Naive thymus-derived CD4-positive, alpha-beta T cell (primary cell): ENCODE measurements around the gene ZDHHC14. TPM values are rescaled to one million over a fixed set of nuclear protein-coding genes. Genes with fewer than 3 reads are reported as not detected.

ENCODE experiments used
- ATAC-seq: fragments of 150-1000 bp; cut with Tn5 transposase; 2 replicates; pipeline ENCODE4 v1.10.0; 2021; ENCODE audit warnings: mild to moderate bottlenecking, moderate library complexity
- CTCF ChIA-PET: fragments of 350-600 bp; sonication (Branson Sonifier 250); formaldehyde crosslinking; loops from one replicate; lab custom pipeline; 2021; ENCODE audit warnings: antibody characterized with exemption; lab: Charles Lee
- POLR2A ChIA-PET: fragments of 350-600 bp; sonication (Branson Sonifier 250); formaldehyde crosslinking; loops from one replicate; lab custom pipeline; 2021; ENCODE audit warnings: antibody characterized with exemption, inconsistent platforms; lab: Charles Lee
- DNase-seq, 9 donors: peaks; one replicate each; pipeline versions ENCODE4 v3.0.0 to v3.0.0-alpha.2; 2020 to 2022; ENCODE audit warnings: mixed read lengths in 1 of 9
- H3K27ac ChIP-seq: one replicate; pipeline ENCODE4 v1.7.0; 2013; ENCODE audit warnings: mild to moderate bottlenecking, low read depth, low read length, moderate library complexity
- H3K27me3 ChIP-seq, 2 donors: one replicate each; pipeline ENCODE4 v1.7.0; 2013; ENCODE audit warnings: low read length in 2 of 2, mild to moderate bottlenecking in 2 of 2, moderate library complexity in 2 of 2; ENCODE audit not compliant: control insufficient read depth in 2 of 2, insufficient read depth in 2 of 2
- H3K36me3 ChIP-seq, 3 experiments: 1 replicate in 2 of 3; 2 replicates in 1 of 3; pipeline ENCODE4 v1.7.0; 2013; ENCODE audit warnings: low read length in 3 of 3, mild to moderate bottlenecking in 3 of 3, moderate library complexity in 1 of 3; ENCODE audit not compliant: insufficient read depth in 3 of 3, control insufficient read depth in 2 of 3
- H3K4me1 ChIP-seq, 2 donors: one replicate each; pipeline ENCODE4 v1.7.0; 2013; ENCODE audit warnings: low read length in 2 of 2, mild to moderate bottlenecking in 2 of 2, moderate library complexity in 1 of 2; ENCODE audit not compliant: control insufficient read depth in 2 of 2, insufficient read depth in 2 of 2
- H3K4me3 ChIP-seq: 2 replicates; pipeline ENCODE4 v1.7.0; 2013; ENCODE audit warnings: mild to moderate bottlenecking, low read length
- H3K9me3 ChIP-seq, 3 experiments: 1 replicate in 2 of 3; 2 replicates in 1 of 3; pipeline ENCODE4 v1.7.0; 2013; ENCODE audit warnings: low read length in 3 of 3; ENCODE audit not compliant: control insufficient read depth in 2 of 3
- H3K27ac Mint-ChIP-seq, 9 donors: one replicate each; pipeline ENCODE4 v1.8.0; 2020 to 2022; ENCODE audit warnings: mixed read lengths in 9 of 9, mild to moderate bottlenecking in 8 of 9, moderate library complexity in 5 of 9, inconsistent platforms in 2 of 9
- H3K27me3 Mint-ChIP-seq, 5 donors: one replicate each; pipeline ENCODE4 v1.8.0; 2021 to 2022; ENCODE audit warnings: mixed read lengths in 5 of 5, mild to moderate bottlenecking in 1 of 5
- H3K36me3 Mint-ChIP-seq, 5 donors: one replicate each; pipeline ENCODE4 v1.8.0; 2020 to 2022; ENCODE audit warnings: mixed read lengths in 5 of 5, mild to moderate bottlenecking in 3 of 5, inconsistent platforms in 1 of 5
- H3K4me1 Mint-ChIP-seq, 7 donors: one replicate each; pipeline ENCODE4 v1.8.0; 2020 to 2022; ENCODE audit warnings: mixed read lengths in 7 of 7, mild to moderate bottlenecking in 3 of 7, inconsistent platforms in 1 of 7
- H3K4me3 Mint-ChIP-seq, 10 donors: one replicate each; pipeline ENCODE4 v1.8.0; 2020 to 2022; ENCODE audit warnings: mild to moderate bottlenecking in 10 of 10, mixed read lengths in 10 of 10, moderate library complexity in 6 of 10, inconsistent platforms in 2 of 10
- H3K9me3 Mint-ChIP-seq, 11 donors: one replicate each; pipeline ENCODE4 v1.8.0; 2020 to 2022; ENCODE audit warnings: mixed read lengths in 11 of 11, mild to moderate bottlenecking in 4 of 11, inconsistent platforms in 1 of 11, moderate library complexity in 1 of 11
- intact Hi-C, 2 donors: fragments of 100-400 bp; cut with micrococcal nuclease; formaldehyde crosslinking; loops; one replicate each; pipeline ENCODE4 v1.15.1; 2023
- polyA plus RNA-seq, 2 donors: library from polyadenylated mRNA; unstranded; fragments of 300-500 nt; fragmentation: Illumina TruSeq; gene quantifications; one replicate each; pipeline ENCODE4 v1.2.3, GENCODE V29; 2021
- total RNA-seq, 6 experiments: library from RNA in 5 of 6; stranded (reverse) in 5 of 6; gene quantifications; 1 replicate in 5 of 6; 2 replicates in 1 of 6; pipeline ENCODE4 v1.2.3 and lab custom pipeline; 2021 to 2026

Gene ZDHHC14
- total and polyA plus RNA-seq, 7 experiments from 2014 or later, result 0.13 to 18.2 (median 0.95) TPM

GRCh38 chr6:157635388-157636244 is 254.6 kb downstream of the ZDHHC14 start:
- DNase-seq, result no peak
- Mint-ChIP-seq H3K4me3 (no peak overlapping the region), H3K9me3 (no peaks in the 10 kb centered on the region), H3K27ac (no peak overlapping the region), H3K4me1 (peaks cover 0 to 7% (median 0%) of the 10 kb centered on the region in 7 donors), H3K27me3 (peaks cover 0 to 11% (median 0%) of the 10 kb centered on the region in 5 donors), H3K36me3 (peaks cover 0 to 4% (median 0%) of the 10 kb centered on the region in 5 donors)
- POLR2A ChIA-PET, result no interaction called here
- Histone ChIP-seq H3K27me3 (no peaks in the 10 kb centered on the region), H3K27ac (no peak overlapping the region), H3K9me3 (no peaks in the 10 kb centered on the region), H3K4me3 (no peak overlapping the region), H3K4me1 (no peaks in the 10 kb centered on the region), H3K36me3 (no peaks in the 10 kb centered on the region)
- CTCF ChIA-PET, result interaction anchor here (0.8 kb wide), 1 partner anchor 21 kb away, joined by 3 read pairs; no protein-coding TSS in a partner anchor
- no peak for ATAC-seq
- intact Hi-C loops, result no loop called here

GRCh38 chr6:157637516-157637915 is 256.5 kb downstream of the ZDHHC14 start:
- CTCF ChIA-PET, result no interaction called here

GRCh38 chr6:157637941-157638662 is 257.1 kb downstream of the ZDHHC14 start:
- Histone ChIP-seq H3K27ac (no peak overlapping the region), H3K4me1 (no peaks in the 10 kb centered on the region), H3K27me3 (no peaks in the 10 kb centered on the region), H3K36me3 (no peaks in the 10 kb centered on the region), H3K9me3 (no peaks in the 10 kb centered on the region), H3K4me3 (no peak overlapping the region)
- Mint-ChIP-seq H3K9me3 (peaks cover 0 to 2% (median 0%) of the 10 kb centered on the region in 11 donors), H3K4me3 (no peak overlapping the region), H3K27ac (no peak overlapping the region), H3K36me3 (peaks cover 0 to 4% (median 0%) of the 10 kb centered on the region in 5 donors), H3K4me1 (peaks cover 0 to 9% (median 0%) of the 10 kb centered on the region in 7 donors), H3K27me3 (peaks cover 0 to 15% (median 0%) of the 10 kb centered on the region in 5 donors)
- intact Hi-C loops, result no loop called here
- ChIA-PET CTCF (no interaction called here), POLR2A (no interaction called here)
- no peak for DNase-seq
- no peak for ATAC-seq

More at GRCh38 chr6:157637516-157637915, 256.5 kb downstream of the ZDHHC14 start:
- Histone ChIP-seq H3K27ac (no peak overlapping the region), H3K4me1 (no peaks in the 10 kb centered on the region), H3K4me3 (no peak overlapping the region), H3K27me3 (no peaks in the 10 kb centered on the region), H3K9me3 (no peaks in the 10 kb centered on the region), H3K36me3 (no peaks in the 10 kb centered on the region)
- POLR2A ChIA-PET, result no interaction called here
- Mint-ChIP-seq H3K27me3 (peaks cover 0 to 15% (median 0%) of the 10 kb centered on the region in 5 donors), H3K27ac (no peak overlapping the region), H3K36me3 (peaks cover 0 to 4% (median 0%) of the 10 kb centered on the region in 5 donors), H3K4me1 (peaks cover 0 to 9% (median 0%) of the 10 kb centered on the region in 7 donors), H3K4me3 (no peak overlapping the region), H3K9me3 (peaks cover 0 to 2% (median 0%) of the 10 kb centered on the region in 11 donors)
- intact Hi-C loops, result no loop called here
- no peak for ATAC-seq
- DNase-seq, result no peak

GRCh38 chr6:157638779-157639178 is 257.8 kb downstream of the ZDHHC14 start:
- peaks cover 0 to 15% (median 0%) of the 10 kb centered on the region in 5 donors for H3K27me3 Mint-ChIP-seq
- H3K4me3 ChIP-seq, result no peak overlapping the region
- H3K36me3 ChIP-seq, result no peaks in the 10 kb centered on the region
- peaks cover 0 to 9% (median 0%) of the 10 kb centered on the region in 7 donors for H3K4me1 Mint-ChIP-seq
- intact Hi-C loops, result no loop called here
- H3K9me3 Mint-ChIP-seq, result peaks cover 0 to 2% (median 0%) of the 10 kb centered on the region in 11 donors
- no peak overlapping the region for H3K27ac ChIP-seq
- CTCF ChIA-PET, result no interaction called here
- POLR2A ChIA-PET, result interaction anchor here (0.6 kb wide), 1 partner anchor 12 kb away, joined by 4 read pairs; no protein-coding TSS in a partner anchor
- H3K4me3 Mint-ChIP-seq, result no peak overlapping the region
- no peaks in the 10 kb centered on the region for H3K9me3 ChIP-seq
- no peaks in the 10 kb centered on the region for H3K4me1 ChIP-seq
- H3K36me3 Mint-ChIP-seq, result peaks cover 0 to 4% (median 0%) of the 10 kb centered on the region in 5 donors
- no peak overlapping the region for H3K27ac Mint-ChIP-seq
- DNase-seq (no peak), ATAC-seq (no peak)
- no peaks in the 10 kb centered on the region for H3K27me3 ChIP-seq

GRCh38 chr6:157640746-157641451 is 259.9 kb downstream of the ZDHHC14 start:
- Mint-ChIP-seq H3K36me3 (peaks cover 0 to 6% (median 0%) of the 10 kb centered on the region in 5 donors), H3K4me1 (peaks cover 0 to 11% (median under 1%) of the 10 kb centered on the region in 7 donors), H3K9me3 (peaks cover 0 to 2% (median 0%) of the 10 kb centered on the region in 11 donors), H3K27me3 (peaks cover 0 to 15% (median 0%) of the 10 kb centered on the region in 5 donors), H3K27ac (no peak overlapping the region), H3K4me3 (no peak overlapping the region)
- Histone ChIP-seq H3K4me3 (no peak overlapping the region), H3K27me3 (no peaks in the 10 kb centered on the region), H3K4me1 (no peaks in the 10 kb centered on the region), H3K36me3 (no peaks in the 10 kb centered on the region), H3K9me3 (no peaks in the 10 kb centered on the region), H3K27ac (no peak overlapping the region)
- ATAC-seq (no peak), DNase-seq (no peak)
- intact Hi-C loops, result no loop called here
- CTCF ChIA-PET, result no interaction called here
- POLR2A ChIA-PET, result no interaction called here

GRCh38 chr6:157641837-157642236 is 260.8 kb downstream of the ZDHHC14 start:
- Histone ChIP-seq H3K4me1 (no peaks in the 10 kb centered on the region), H3K9me3 (no peaks in the 10 kb centered on the region), H3K27me3 (no peaks in the 10 kb centered on the region), H3K4me3 (no peak overlapping the region), H3K27ac (no peak overlapping the region), H3K36me3 (no peaks in the 10 kb centered on the region)
- Mint-ChIP-seq H3K27ac (no peak overlapping the region), H3K27me3 (peaks cover 0 to 15% (median 0%) of the 10 kb centered on the region in 5 donors), H3K36me3 (peaks cover 0 to 8% (median 0%) of the 10 kb centered on the region in 5 donors), H3K9me3 (peaks cover 0 to 2% (median 0%) of the 10 kb centered on the region in 11 donors), H3K4me1 (peaks cover 0 to 14% (median 3%) of the 10 kb centered on the region in 7 donors), H3K4me3 (no peak overlapping the region)
- POLR2A ChIA-PET, result no interaction called here
- no peak for ATAC-seq
- CTCF ChIA-PET, result interaction anchor here (1.4 kb wide), 1 partner anchor 25 kb away, joined by 3 read pairs; no protein-coding TSS in a partner anchor
- intact Hi-C loops, result no loop called here
- no peak for DNase-seq
